HUDEP-2 (cell line): ENCODE data around the gene BACH1.
A peak's percentile ranks its signal among the peaks of the same experiment; 100 is the strongest.

Source experiments
- DNase-seq, 76 experiments: peaks; one replicate each; lab custom pipeline; 2025; ENCODE audit not compliant: unreplicated experiment in 76 of 76; lab: John Stamatoyannopoulos, UW

The BACH1 gene

GRCh38 chr21:29290240-29290639 is 8.5 kb upstream of the BACH1 start:
- DNase-seq = no peak

GRCh38 chr21:29293495-29293894 is 5.2 kb upstream of the BACH1 start:
- DNase-seq = no peak

- no peak for DNase-seq
Measured at GRCh38 chr21:29295066-29295650, 3.6 kb upstream of the BACH1 start.

- no peak for DNase-seq
Measured at GRCh38 chr21:29296446-29296845, 2.3 kb upstream of the BACH1 start.

GRCh38 chr21:29297483-29298347 is 1.0 kb upstream of the BACH1 start:
- DNase-seq = no peak

GRCh38 chr21:29299046-29299915 is 559 bp downstream of the BACH1 start:
- peak in 52 of 76 experiments; percentile 22 to 74 (median 54) for DNase-seq

- peak in 72 of 76 experiments; percentile 18 to 89 (median 60) for DNase-seq
Measured at GRCh38 chr21:29299916-29300806, 1.4 kb downstream of the BACH1 start.

GRCh38 chr21:29300807-29301138 is 2.1 kb downstream of the BACH1 start:
- DNase-seq = no peak

GRCh38 chr21:29301691-29302090 is 3.0 kb downstream of the BACH1 start:
- no peak for DNase-seq

GRCh38 chr21:29302359-29302875 is 3.7 kb downstream of the BACH1 start:
- DNase-seq = peak in 1 of 76 experiments; percentile 14

GRCh38 chr21:29303288-29303687 is 4.6 kb downstream of the BACH1 start:
- DNase-seq = no peak

GRCh38 chr21:29304597-29304996 is 5.9 kb downstream of the BACH1 start:
- DNase-seq = no peak

GRCh38 chr21:29305068-29305467 is 6.3 kb downstream of the BACH1 start:
- no peak for DNase-seq

- no peak for DNase-seq
Measured at GRCh38 chr21:29305561-29305960, 6.8 kb downstream of the BACH1 start.

- no peak for DNase-seq
Measured at GRCh38 chr21:29306920-29307319, 8.2 kb downstream of the BACH1 start.

- DNase-seq = no peak
Measured at GRCh38 chr21:29307718-29308455, 9.2 kb downstream of the BACH1 start.

- no peak for DNase-seq
Measured at GRCh38 chr21:29308456-29308783, 9.7 kb downstream of the BACH1 start.

GRCh38 chr21:29309703-29310102 is 11.0 kb downstream of the BACH1 start:
- DNase-seq = no peak

- DNase-seq = no peak
Measured at GRCh38 chr21:29311802-29312201, 13.1 kb downstream of the BACH1 start.

GRCh38 chr21:29312981-29313380 is 14.3 kb downstream of the BACH1 start:
- DNase-seq = no peak
